Nephron (organoid): ENCODE measurements around the gene WNT3.
A peak's percentile ranks its signal among the peaks of the same experiment; 100 is the strongest.

Experiments used
- H3K27ac Mint-ChIP-seq, 3 experiments: 2 replicates each; pipeline ENCODE4 v1.8.0; 2020; ENCODE audit warnings: mixed read lengths in 3 of 3, mild to moderate bottlenecking in 2 of 3, moderate library complexity in 1 of 3
- H3K27me3 Mint-ChIP-seq: 2 replicates; pipeline ENCODE4 v1.8.0; 2021; ENCODE audit warnings: low read depth, mild to moderate bottlenecking, moderate library complexity, mixed read lengths
- H3K36me3 Mint-ChIP-seq: 2 replicates; pipeline ENCODE4 v1.8.0; 2020; ENCODE audit warnings: low read depth, mixed read lengths
- H3K4me1 Mint-ChIP-seq: 2 replicates; pipeline ENCODE4 v1.8.0; 2020; ENCODE audit warnings: mixed read lengths
- H3K4me3 Mint-ChIP-seq, 3 experiments: 2 replicates each; pipeline ENCODE4 v1.8.0; 2020; ENCODE audit warnings: mild to moderate bottlenecking in 3 of 3, mixed read lengths in 3 of 3, moderate library complexity in 2 of 3
- H3K9me3 Mint-ChIP-seq: 2 replicates; pipeline ENCODE4 v1.8.0; 2020; ENCODE audit warnings: mixed read lengths
- TF ChIP-seq, protein P1 (sequence below), 3 experiments: fragments of 200-600 bp; sonication (generic); IDR thresholded peaks; one replicate each; pipeline ENCODE4 v1.5.0; 2021; ENCODE audit warnings: antibody characterized with exemption in 3 of 3; ENCODE audit not compliant: unreplicated experiment in 3 of 3

Gene WNT3

DNA sequence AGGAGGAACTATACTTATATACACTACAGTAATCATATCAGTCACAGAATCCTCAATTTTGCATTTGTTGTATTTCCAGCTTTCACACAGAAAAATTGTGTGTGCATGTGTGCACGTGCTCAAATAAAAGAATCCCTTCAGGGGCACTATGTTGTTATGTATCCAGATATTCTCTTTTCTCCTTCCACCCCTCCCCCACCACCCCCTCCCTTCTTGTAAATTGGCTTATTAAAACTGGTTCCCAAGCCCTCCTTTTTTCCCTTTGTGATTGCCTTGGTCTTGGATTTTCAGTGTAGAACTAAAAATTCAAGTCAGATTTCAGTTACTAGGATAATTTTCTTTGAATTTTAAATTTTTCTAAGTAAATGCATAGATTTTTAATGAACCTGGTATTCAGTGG, 86.3 kb downstream of the WNT3 start:
- TF ChIP-seq, protein P1, sequence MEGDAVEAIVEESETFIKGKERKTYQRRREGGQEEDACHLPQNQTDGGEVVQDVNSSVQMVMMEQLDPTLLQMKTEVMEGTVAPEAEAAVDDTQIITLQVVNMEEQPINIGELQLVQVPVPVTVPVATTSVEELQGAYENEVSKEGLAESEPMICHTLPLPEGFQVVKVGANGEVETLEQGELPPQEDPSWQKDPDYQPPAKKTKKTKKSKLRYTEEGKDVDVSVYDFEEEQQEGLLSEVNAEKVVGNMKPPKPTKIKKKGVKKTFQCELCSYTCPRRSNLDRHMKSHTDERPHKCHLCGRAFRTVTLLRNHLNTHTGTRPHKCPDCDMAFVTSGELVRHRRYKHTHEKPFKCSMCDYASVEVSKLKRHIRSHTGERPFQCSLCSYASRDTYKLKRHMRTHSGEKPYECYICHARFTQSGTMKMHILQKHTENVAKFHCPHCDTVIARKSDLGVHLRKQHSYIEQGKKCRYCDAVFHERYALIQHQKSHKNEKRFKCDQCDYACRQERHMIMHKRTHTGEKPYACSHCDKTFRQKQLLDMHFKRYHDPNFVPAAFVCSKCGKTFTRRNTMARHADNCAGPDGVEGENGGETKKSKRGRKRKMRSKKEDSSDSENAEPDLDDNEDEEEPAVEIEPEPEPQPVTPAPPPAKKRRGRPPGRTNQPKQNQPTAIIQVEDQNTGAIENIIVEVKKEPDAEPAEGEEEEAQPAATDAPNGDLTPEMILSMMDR (IDR thresholded peaks at IDR 0.05; ENCODE audit: unreplicated experiment in 3 of 3) = no peak
- peak overlapping the region in 1 of 3 experiments; percentile 84 for H3K27ac Mint-ChIP-seq
- peak overlapping the region in 1 of 3 experiments; percentile 44 for H3K4me3 Mint-ChIP-seq
- no peaks in the 10 kb centered on the region for H3K27me3 Mint-ChIP-seq
- H3K9me3 Mint-ChIP-seq = no peaks in the 10 kb centered on the region
- no peaks in the 10 kb centered on the region for H3K4me1 Mint-ChIP-seq
- peaks cover 5% of the 10 kb centered on the region for H3K36me3 Mint-ChIP-seq

- TF ChIP-seq, protein P1 (IDR thresholded peaks at IDR 0.05; ENCODE audit: unreplicated experiment in 3 of 3) = no peak
- Mint-ChIP-seq H3K9me3 (no peaks in the 10 kb centered on the region), H3K4me3 (no peak overlapping the region), H3K4me1 (no peaks in the 10 kb centered on the region), H3K27ac (no peak overlapping the region), H3K36me3 (peaks cover 5% of the 10 kb centered on the region), H3K27me3 (no peaks in the 10 kb centered on the region)
Measured at GRCh38 chr17:46730679-46731078, 87.8 kb downstream of the WNT3 start.

- Mint-ChIP-seq H3K4me3 (no peak overlapping the region), H3K9me3 (no peaks in the 10 kb centered on the region), H3K27me3 (no peaks in the 10 kb centered on the region), H3K27ac (no peak overlapping the region), H3K4me1 (no peaks in the 10 kb centered on the region), H3K36me3 (peaks cover 5% of the 10 kb centered on the region)
- TF ChIP-seq, protein P1 (IDR thresholded peaks at IDR 0.05; ENCODE audit: unreplicated experiment in 3 of 3) = no peak
Measured at GRCh38 chr17:46730026-46730425, 88.5 kb downstream of the WNT3 start.

GRCh38 chr17:46727572-46728348, 90.7 kb downstream of the WNT3 start:
- Mint-ChIP-seq H3K4me1 (no peaks in the 10 kb centered on the region), H3K36me3 (peaks cover 15% of the 10 kb centered on the region), H3K27me3 (no peaks in the 10 kb centered on the region), H3K9me3 (no peaks in the 10 kb centered on the region), H3K4me3 (no peak overlapping the region), H3K27ac (peak overlapping the region in 1 of 3 experiments; percentile 40)
- TF ChIP-seq, protein P1 (IDR thresholded peaks at IDR 0.05; ENCODE audit: unreplicated experiment in 3 of 3) = no peak

DNA sequence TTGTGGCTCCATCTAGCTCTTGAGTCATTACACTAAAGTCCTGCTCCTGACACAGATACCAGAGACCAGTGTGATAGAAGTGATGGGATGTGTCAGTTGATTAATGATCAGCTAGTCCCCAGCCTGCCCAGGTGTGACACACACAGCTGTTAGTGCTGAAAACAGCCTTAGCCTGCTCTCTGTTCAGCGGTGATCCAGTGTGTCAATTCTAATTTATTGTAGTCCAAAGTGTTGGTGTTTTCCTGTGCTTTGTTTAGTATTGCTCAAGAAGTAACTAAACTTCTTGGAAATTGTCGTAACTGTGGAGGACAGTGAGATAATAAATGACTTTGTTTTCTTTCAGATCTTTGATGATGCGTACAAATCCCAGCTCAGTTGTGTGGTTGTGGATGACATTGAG, 92.3 kb downstream of the WNT3 start:
- no peak overlapping the region for H3K4me3 Mint-ChIP-seq
- no peaks in the 10 kb centered on the region for H3K9me3 Mint-ChIP-seq
- no peaks in the 10 kb centered on the region for H3K27me3 Mint-ChIP-seq
- H3K27ac Mint-ChIP-seq = no peak overlapping the region
- H3K4me1 Mint-ChIP-seq = no peaks in the 10 kb centered on the region
- H3K36me3 Mint-ChIP-seq = peaks cover 15% of the 10 kb centered on the region
- TF ChIP-seq, protein P1 (IDR thresholded peaks at IDR 0.05; ENCODE audit: unreplicated experiment in 3 of 3) = no peak
